HCT116 (cell line): ENCODE measurements around the gene ACCSL.

Experiments used
- ATF3 ChIP-seq: IDR thresholded peaks from 2 replicates; pipeline ENCODE4 v1.6.1; 2012
- CTCF ChIP-seq, 3 experiments: fragments of 200-600 bp in 1 of 3; sonication (generic) in 1 of 3; IDR thresholded peaks in 2 of 3; conservative IDR thresholded peaks in 1 of 3; 2 replicates each; pipeline ENCODE4 v1.5.1; 2012 to 2017; ENCODE audit warnings: low read depth in 2 of 3, low read length in 2 of 3, antibody characterized with exemption in 1 of 3, borderline replicate concordance in 1 of 3, control low read depth in 1 of 3, mild to moderate bottlenecking in 1 of 3, mixed read lengths in 1 of 3, mixed run types in 1 of 3, moderate library complexity in 1 of 3; ENCODE audit not compliant: insufficient read depth in 1 of 3
- JUND ChIP-seq: IDR thresholded peaks from 2 replicates; pipeline ENCODE4 v1.6.1; 2012
- POLR2A ChIP-seq: IDR thresholded peaks from 2 replicates; pipeline ENCODE4 v1.7.0; 2011; ENCODE audit warnings: borderline replicate concordance; ENCODE audit not compliant: insufficient read depth, insufficient read length; ENCODE audit errors: extremely low read depth
- POLR2AphosphoS5 ChIP-seq: IDR thresholded peaks from 2 replicates; pipeline ENCODE4 v1.6.1; 2011; ENCODE audit warnings: mild to moderate bottlenecking, low read depth, low read length, moderate library complexity
- RAD21 ChIP-seq: IDR thresholded peaks from 2 replicates; pipeline ENCODE4 v1.6.1; 2012; ENCODE audit warnings: low read depth, mild to moderate bottlenecking
- YY1 ChIP-seq: IDR thresholded peaks from 2 replicates; pipeline ENCODE4 v1.6.1; 2011; ENCODE audit warnings: low read length, low read depth, moderate library complexity, mild to moderate bottlenecking; ENCODE audit not compliant: insufficient replicate concordance; ENCODE audit errors: extremely low read depth
- ZNF274 ChIP-seq: fragments of 200-500 bp; sonication (Bioruptor generic); IDR thresholded peaks from 2 replicates; pipeline ENCODE4 v1.6.1; 2014; ENCODE audit warnings: mild to moderate bottlenecking, low read depth, low read length, inconsistent platforms

GRCh38 chr11:44016131-44016530 is 31.6 kb upstream of the ACCSL start:
- TF ChIP-seq JUND (no peak), ATF3 (no peak), CTCF (IDR thresholded peaks at IDR 0.05 in 2 of 3, conservative IDR thresholded peaks at IDR 0.05 in 1 of 3; ENCODE audit: borderline replicate concordance in 1 of 3, insufficient read depth in 1 of 3, low read depth in 2 of 3, low read length in 2 of 3) (no peak), POLR2A (no peak), ZNF274 (no peak), POLR2AphosphoS5 (no peak), RAD21 (no peak), YY1 (no peak)
